Measurements from ENCODE around the gene MTM1. TPM values are rescaled to one million over a fixed set of nuclear protein-coding genes. Genes with fewer than 3 reads are reported as not detected.

MTM1 gene
- total and polyA plus RNA-seq, 9 of the 15 experiments (the other 6 are each of a cell fraction or from before 2014, with no cell fraction given): 5.6 to 13.3 (median 9.5) TPM

DNA sequence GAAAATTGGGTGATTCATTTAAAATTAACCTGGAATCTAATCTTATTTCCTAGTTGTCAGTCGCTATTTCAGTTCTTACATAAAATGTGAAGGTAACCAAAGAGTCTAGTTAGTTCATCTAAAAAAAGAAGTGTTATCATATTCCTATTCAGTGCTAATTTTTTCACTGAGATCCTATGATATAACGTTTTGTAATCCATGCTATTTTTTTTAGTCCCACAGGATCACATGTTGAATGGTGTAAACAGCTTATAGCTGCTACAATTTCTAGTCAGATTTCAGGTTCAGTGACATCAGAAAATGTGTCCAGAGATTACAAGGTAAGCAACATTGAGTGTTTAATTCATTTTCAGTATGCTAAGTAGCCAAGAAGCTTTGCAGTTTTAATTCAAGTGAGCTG lies 130.6 kb downstream of the MTM1 start (continued):
- TF ChIP-seq FOXM1 (IDR thresholded peaks at IDR 0.05; ENCODE audit: low read depth) (no peak), FOXM1 (CRISPR knock-in tag; IDR thresholded peaks at IDR 0.05; ENCODE audit: low read depth) (no peak), CEBPB (tag; IDR thresholded peaks at IDR 0.05) (no peak), SMAD3 (CRISPR knock-in tag; conservative IDR thresholded peaks at IDR 0.05) (no peak)

DNA sequence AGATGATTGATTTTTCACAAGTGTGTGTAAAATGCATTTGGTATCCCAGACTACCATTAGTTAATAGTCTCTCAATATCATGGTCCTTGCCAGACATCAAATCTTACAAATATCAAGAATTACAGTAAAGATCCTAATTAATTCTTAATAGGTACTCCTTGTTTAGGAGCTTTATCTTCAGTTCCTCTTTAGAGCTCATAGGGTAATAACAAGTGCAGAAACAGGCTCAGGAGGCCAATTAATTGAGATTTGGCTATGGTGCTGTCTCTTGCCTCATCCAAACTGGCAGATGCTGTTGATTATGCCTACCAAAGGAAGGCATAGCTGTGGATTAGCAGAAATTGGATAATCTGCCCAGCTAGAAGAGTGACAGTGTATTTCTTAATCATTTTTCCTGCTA lies 131.7 kb downstream of the MTM1 start:
- TF ChIP-seq ZNF584 (CRISPR knock-in tag; IDR thresholded peaks at IDR 0.05; ENCODE audit: low read depth) (no peak), DNMT1 (IDR thresholded peaks at IDR 0.05) (no peak), CHD2 (IDR thresholded peaks at IDR 0.05; ENCODE audit: low read depth, low read length) (no peak)
- in situ Hi-C loops (cut with MboI): loop anchor here (25.0 kb wide), 1 partner anchor 738 kb away; no protein-coding TSS in a partner anchor
- H3K4me1 ChIP-seq (replicated peaks in 1 of 2; ENCODE audit: control insufficient read depth in 2 of 2, insufficient read depth in 2 of 2, low read length in 2 of 2): peaks cover 5% of the 10 kb centered on the region in 2 experiments; a peak in 3 of 5 replicates
- peaks cover 41% of the 10 kb centered on the region for H3K36me3 ChIP-seq (ENCODE audit: control insufficient read depth, insufficient read depth, low read length)
- DNase-seq (ENCODE audit: extremely low read depth in 1 of 4, low spot score in 3 of 4): no peak
- H3K9me3 ChIP-seq (replicated peaks; ENCODE audit: control insufficient read depth, insufficient read depth, low read depth, low read length): no peaks in the 10 kb centered on the region
- no peak overlapping the region for H2AFZ ChIP-seq (ENCODE audit: low read depth, low read length)
- no peak overlapping the region for H3K9ac ChIP-seq (ENCODE audit: insufficient read depth in 1 of 2, low read depth in 2 of 2, low read length in 2 of 2)
- intact Hi-C loops (cut with micrococcal nuclease): no loop called here
- H3K27ac ChIP-seq (ENCODE audit: extremely low read depth, low read depth, low read length): no peak overlapping the region
- ChIA-PET POLR2A (interaction anchor here (1.0 to 1.7 kb wide), 3 partner anchors 9 to 232 kb away, joined by 3 to 6 read pairs (median 3); no protein-coding TSS in a partner anchor), CTCF (ENCODE audit: low intra/inter-chr PET ratio) (no interaction called here)
- peaks cover 1% of the 10 kb centered on the region; the same call in 1 of the 2 replicates for H4K20me1 ChIP-seq (replicated peaks; ENCODE audit: control insufficient read depth, insufficient read depth, low read length)
- no peaks in the 10 kb centered on the region for H3K27me3 ChIP-seq (ENCODE audit: control insufficient read depth in 2 of 2, insufficient read depth in 2 of 2, low read length in 2 of 2)
- BruUV-seq (replicated peaks): no TSS peak
- FAIRE-seq: no peak
- H3K4me2 ChIP-seq (ENCODE audit: insufficient read depth, low read length): no peak overlapping the region
- no peak overlapping the region for H3K4me3 ChIP-seq
- no peak for ATAC-seq
- no peaks in the 10 kb centered on the region for H3K9me1 ChIP-seq (ENCODE audit: control insufficient read depth, insufficient read depth, low read length)
- H3K79me2 ChIP-seq (ENCODE audit: control insufficient read depth, insufficient read depth, low read length): peaks cover 31% of the 10 kb centered on the region
